Measurements from ENCODE around the gene RECQL5. TPM values are rescaled to one million over a fixed set of nuclear protein-coding genes. Genes with fewer than 3 reads are reported as not detected.

The RECQL5 gene
- total RNA-seq, 4 donors from 2014 or later: 5.3 to 17.5 (median 7.4) TPM

DNA sequence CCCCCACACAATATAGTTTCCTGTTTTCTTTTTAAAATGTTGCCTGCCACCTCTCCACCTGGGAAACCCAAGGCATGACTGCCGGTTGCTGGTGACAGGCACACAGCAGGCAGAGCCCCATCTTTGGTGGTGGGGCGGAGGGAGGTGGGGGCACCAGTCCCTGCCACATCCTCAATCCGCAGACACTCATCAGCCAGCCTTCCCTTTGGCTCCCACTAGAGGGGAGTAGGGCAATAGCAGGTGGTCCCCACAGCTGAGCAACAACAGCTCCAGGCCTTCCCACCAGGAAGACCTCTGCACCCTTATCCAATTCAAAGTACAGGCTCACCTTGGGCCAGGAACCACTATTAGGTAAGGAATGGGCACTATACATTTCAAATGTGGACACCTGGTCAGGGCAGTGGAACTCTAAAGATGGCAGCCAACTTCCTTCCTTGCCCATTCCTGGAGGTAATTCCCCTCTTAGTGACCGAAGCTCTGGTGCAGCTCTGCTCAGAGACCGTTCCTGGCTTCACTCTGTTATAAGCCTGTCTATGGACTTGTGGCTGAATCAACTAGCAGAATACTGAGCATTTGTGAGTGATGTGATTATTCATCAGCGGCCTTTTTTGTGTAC is 13.9 kb downstream of the RECQL5 start:
- H3K36me3 ChIP-seq: peaks cover 0 to 63% of the 10 kb centered on the region in 2 donors
- H3K27me3 ChIP-seq: no peaks in the 10 kb centered on the region
- ATAC-seq: no peak
- no peak for DNase-seq
- intact Hi-C loops (cut with DNase I; ENCODE audit: low total_unique reads): no loop called here
- TF ChIP-seq, protein P1, sequence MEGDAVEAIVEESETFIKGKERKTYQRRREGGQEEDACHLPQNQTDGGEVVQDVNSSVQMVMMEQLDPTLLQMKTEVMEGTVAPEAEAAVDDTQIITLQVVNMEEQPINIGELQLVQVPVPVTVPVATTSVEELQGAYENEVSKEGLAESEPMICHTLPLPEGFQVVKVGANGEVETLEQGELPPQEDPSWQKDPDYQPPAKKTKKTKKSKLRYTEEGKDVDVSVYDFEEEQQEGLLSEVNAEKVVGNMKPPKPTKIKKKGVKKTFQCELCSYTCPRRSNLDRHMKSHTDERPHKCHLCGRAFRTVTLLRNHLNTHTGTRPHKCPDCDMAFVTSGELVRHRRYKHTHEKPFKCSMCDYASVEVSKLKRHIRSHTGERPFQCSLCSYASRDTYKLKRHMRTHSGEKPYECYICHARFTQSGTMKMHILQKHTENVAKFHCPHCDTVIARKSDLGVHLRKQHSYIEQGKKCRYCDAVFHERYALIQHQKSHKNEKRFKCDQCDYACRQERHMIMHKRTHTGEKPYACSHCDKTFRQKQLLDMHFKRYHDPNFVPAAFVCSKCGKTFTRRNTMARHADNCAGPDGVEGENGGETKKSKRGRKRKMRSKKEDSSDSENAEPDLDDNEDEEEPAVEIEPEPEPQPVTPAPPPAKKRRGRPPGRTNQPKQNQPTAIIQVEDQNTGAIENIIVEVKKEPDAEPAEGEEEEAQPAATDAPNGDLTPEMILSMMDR (IDR thresholded peaks at IDR 0.05 in 4 of 5, conservative IDR thresholded peaks at IDR 0.05 in 1 of 5): peak; percentile 15 to 62 (median 33)
- no peak for TF ChIP-seq POLR2A (IDR thresholded peaks at IDR 0.05)
- no peak overlapping the region for H3K4me3 ChIP-seq
- no peaks in the 10 kb centered on the region for H3K4me1 ChIP-seq
- in situ Hi-C loops (cut with MboI; ENCODE audit: low sequenced_read_pairs in 4 of 4): no loop called here
- H3K27ac ChIP-seq: no peak overlapping the region
- H3K9me3 ChIP-seq: no peaks in the 10 kb centered on the region

DNA sequence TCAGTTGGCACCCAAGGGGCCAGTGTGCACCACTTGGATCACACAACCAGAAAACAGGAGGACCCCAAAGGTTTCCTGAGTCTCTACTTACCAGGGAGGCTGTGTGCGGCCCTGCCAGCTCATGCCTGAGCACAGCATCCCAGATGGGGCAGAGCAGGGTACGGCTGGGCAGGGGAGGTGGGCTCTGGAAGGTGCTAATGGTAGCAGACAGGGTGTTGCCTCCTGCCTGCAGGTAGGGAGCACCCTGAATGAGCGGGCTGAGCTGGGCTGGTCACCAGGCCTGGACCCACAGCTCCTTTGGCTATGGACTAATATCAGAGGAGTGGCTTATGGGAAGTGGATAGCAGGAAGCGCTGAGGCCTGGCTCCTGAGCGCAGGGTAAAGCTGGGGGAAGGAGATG is 14.6 kb downstream of the RECQL5 start:
- peaks cover 0 to 56% of the 10 kb centered on the region in 2 donors for H3K36me3 ChIP-seq
- H3K4me3 ChIP-seq: no peak overlapping the region
- H3K4me1 ChIP-seq: no peaks in the 10 kb centered on the region
- no peak overlapping the region for H3K27ac ChIP-seq
- H3K9me3 ChIP-seq: no peaks in the 10 kb centered on the region
- TF ChIP-seq, protein P1 (IDR thresholded peaks at IDR 0.05 in 4 of 5, conservative IDR thresholded peaks at IDR 0.05 in 1 of 5): no peak
- TF ChIP-seq POLR2A (IDR thresholded peaks at IDR 0.05): no peak
- in situ Hi-C loops (cut with MboI; ENCODE audit: low sequenced_read_pairs in 4 of 4) (no loop called here), intact Hi-C loops (cut with DNase I; ENCODE audit: low total_unique reads) (no loop called here)
- H3K27me3 ChIP-seq: no peaks in the 10 kb centered on the region
- no peak for DNase-seq
- ATAC-seq: no peak

DNA sequence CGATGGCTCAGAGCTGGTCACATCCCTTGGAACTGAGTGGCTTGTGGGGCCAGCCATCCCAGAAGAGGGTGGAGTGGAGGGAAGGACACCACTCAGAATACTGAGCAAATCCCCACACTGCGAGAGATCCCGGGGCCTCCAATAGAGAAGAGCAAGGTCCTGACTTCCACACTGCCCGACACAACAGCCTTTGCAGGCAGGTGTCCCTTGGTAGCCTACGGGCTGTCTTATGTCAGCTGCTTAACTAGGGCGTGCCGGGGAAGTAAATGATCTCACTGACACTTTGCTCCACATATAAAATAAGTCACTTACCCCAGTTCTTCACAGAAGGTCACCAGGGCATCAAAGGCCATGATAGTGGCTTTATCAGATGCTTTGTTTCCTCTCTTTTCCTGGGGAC is 16.1 kb downstream of the RECQL5 start:
- intact Hi-C loops (cut with DNase I; ENCODE audit: low total_unique reads): no loop called here
- Histone ChIP-seq H3K27ac (no peak overlapping the region), H3K9me3 (no peaks in the 10 kb centered on the region), H3K27me3 (no peaks in the 10 kb centered on the region), H3K4me1 (no peaks in the 10 kb centered on the region), H3K4me3 (no peak overlapping the region), H3K36me3 (peaks cover 0 to 44% of the 10 kb centered on the region in 2 donors)
- ATAC-seq (no peak), DNase-seq (no peak)
- in situ Hi-C loops (cut with MboI; ENCODE audit: low sequenced_read_pairs in 4 of 4): no loop called here
- TF ChIP-seq, protein P1 (IDR thresholded peaks at IDR 0.05 in 4 of 5, conservative IDR thresholded peaks at IDR 0.05 in 1 of 5): no peak
- no peak for TF ChIP-seq POLR2A (IDR thresholded peaks at IDR 0.05)

DNA sequence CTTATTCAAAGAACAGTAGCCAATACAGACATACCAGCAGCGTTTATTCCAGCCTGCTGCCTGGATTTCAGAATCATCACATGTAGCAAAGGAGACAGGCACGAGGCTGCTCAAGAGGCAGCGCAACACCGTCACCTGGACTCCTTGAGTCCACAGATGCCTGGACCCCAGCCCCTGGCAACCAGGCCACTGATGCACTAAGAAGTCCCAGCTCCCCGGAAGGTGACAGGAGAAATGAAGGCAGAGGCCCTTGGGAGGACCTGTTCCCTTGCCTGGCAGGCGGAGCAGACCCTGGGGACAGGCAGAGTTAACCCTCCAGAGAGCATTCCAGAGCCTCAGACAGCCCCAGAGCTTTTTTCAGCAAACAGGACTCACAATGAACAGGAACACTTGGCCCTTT is 17.3 kb downstream of the RECQL5 start:
- peaks cover 0 to 40% of the 10 kb centered on the region in 2 donors for H3K36me3 ChIP-seq
- no peaks in the 10 kb centered on the region for H3K9me3 ChIP-seq
- H3K4me1 ChIP-seq: no peaks in the 10 kb centered on the region
- intact Hi-C loops (cut with DNase I; ENCODE audit: low total_unique reads): no loop called here
- TF ChIP-seq, protein P1 (IDR thresholded peaks at IDR 0.05 in 4 of 5, conservative IDR thresholded peaks at IDR 0.05 in 1 of 5): no peak
- no peak for TF ChIP-seq POLR2A (IDR thresholded peaks at IDR 0.05)
- H3K27ac ChIP-seq: no peak overlapping the region
- ATAC-seq: no peak
- no peak for DNase-seq
- no peaks in the 10 kb centered on the region for H3K27me3 ChIP-seq
- in situ Hi-C loops (cut with MboI; ENCODE audit: low sequenced_read_pairs in 4 of 4): no loop called here
- H3K4me3 ChIP-seq: no peak overlapping the region

DNA sequence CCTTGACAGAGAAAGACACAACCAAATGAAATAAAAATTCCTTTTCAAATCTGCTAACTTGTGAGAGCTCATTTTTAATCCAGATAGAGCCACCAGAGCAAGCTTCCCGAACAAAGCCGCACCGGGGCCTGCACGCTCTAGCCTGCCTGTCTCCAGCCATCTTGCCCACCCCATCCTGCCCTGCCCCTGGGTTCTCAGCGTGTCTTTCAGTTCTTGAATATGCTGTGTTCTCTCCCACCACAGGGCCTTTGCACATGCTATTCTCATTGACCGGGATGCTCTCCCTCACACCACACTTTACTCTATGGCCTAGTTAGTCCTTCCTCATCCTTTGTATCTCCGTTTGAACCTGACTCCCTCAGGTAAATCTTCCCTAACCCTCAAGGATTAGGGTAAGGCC is 19.0 kb downstream of the RECQL5 start:
- no peak overlapping the region for H3K27ac ChIP-seq
- H3K4me1 ChIP-seq: no peaks in the 10 kb centered on the region
- ATAC-seq (no peak), DNase-seq (no peak)
- in situ Hi-C loops (cut with MboI; ENCODE audit: low sequenced_read_pairs in 4 of 4): no loop called here
- peaks cover 0 to 38% of the 10 kb centered on the region in 2 donors for H3K36me3 ChIP-seq
- H3K9me3 ChIP-seq: no peaks in the 10 kb centered on the region
- no peak overlapping the region for H3K4me3 ChIP-seq
- intact Hi-C loops (cut with DNase I; ENCODE audit: low total_unique reads): no loop called here
- no peaks in the 10 kb centered on the region for H3K27me3 ChIP-seq
- TF ChIP-seq, protein P1 (IDR thresholded peaks at IDR 0.05 in 4 of 5, conservative IDR thresholded peaks at IDR 0.05 in 1 of 5): no peak
- TF ChIP-seq POLR2A (IDR thresholded peaks at IDR 0.05): no peak
